ENCODE data around the gene AMER3.

Gene AMER3

GRCh38 chr2:130754811-130755210 lies 529 bp upstream of the AMER3 start:
- no peak for DNase-seq

- no peak for DNase-seq
These were observed 923 bp downstream of the AMER3 start for GRCh38 chr2:130756053-130756873.

- DNase-seq = no peak
These were observed 1.7 kb downstream of the AMER3 start for GRCh38 chr2:130756874-130757668.

GRCh38 chr2:130759906-130760753 lies 4.8 kb downstream of the AMER3 start:
- no peak for DNase-seq

- DNase-seq = no peak
These were observed 5.7 kb downstream of the AMER3 start for GRCh38 chr2:130760754-130761751.

- DNase-seq = no peak
These were observed 6.9 kb downstream of the AMER3 start for GRCh38 chr2:130762031-130762909.

GRCh38 chr2:130762910-130763385 lies 7.6 kb downstream of the AMER3 start:
- DNase-seq = no peak

- DNase-seq = no peak
These were observed 8.1 kb downstream of the AMER3 start for GRCh38 chr2:130763405-130763804.

- DNase-seq = no peak
These were observed 8.9 kb downstream of the AMER3 start for GRCh38 chr2:130764035-130764820.

GRCh38 chr2:130764821-130765115 lies 9.4 kb downstream of the AMER3 start:
- no peak for DNase-seq

- no peak for DNase-seq
These were observed 10.1 kb downstream of the AMER3 start for GRCh38 chr2:130765464-130765863.

GRCh38 chr2:130766037-130766436 lies 10.7 kb downstream of the AMER3 start:
- DNase-seq = no peak

- no peak for DNase-seq
These were observed 11.5 kb downstream of the AMER3 start for GRCh38 chr2:130766711-130767407.

- DNase-seq = no peak
These were observed 12.1 kb downstream of the AMER3 start for GRCh38 chr2:130767408-130767775.

- DNase-seq = no peak
These were observed 13.0 kb downstream of the AMER3 start for GRCh38 chr2:130768191-130768855.

- no peak for DNase-seq
These were observed 14.1 kb downstream of the AMER3 start for GRCh38 chr2:130769343-130769907.

GRCh38 chr2:130776550-130776949 lies 21.2 kb downstream of the AMER3 start:
- no peak for DNase-seq

GRCh38 chr2:130778781-130779180 lies 23.4 kb downstream of the AMER3 start:
- DNase-seq = no peak

All from activated naive CD4-positive, alpha-beta T cell treated with anti-CD3 and anti-CD28 coated beads, Interleukin-2, amount 50 U/mL, for 16 hours (primary cell).